Dendritic cell treated with granulocyte-macrophage colony-stimulating factor and Interleukin-4, amounts not matched to agents 40 ng/mL and 50 ng/mL, for 4 days (primary cell): ENCODE data around the gene SPATA32.
"Not testable (repeated sequence)": the region's sequence is repeated elsewhere in the genome, so short reads cannot be mapped to it uniquely, and the experiment has no call there.

Source experiments
- H3K27ac Mint-ChIP-seq: one replicate; pipeline ENCODE4 v1.8.0; 2022; ENCODE audit warnings: mild to moderate bottlenecking, mixed read lengths
- H3K27me3 Mint-ChIP-seq: one replicate; pipeline ENCODE4 v1.8.0; 2022; ENCODE audit warnings: mild to moderate bottlenecking, mixed read lengths
- H3K36me3 Mint-ChIP-seq: one replicate; pipeline ENCODE4 v1.8.0; 2022; ENCODE audit warnings: low read depth, mixed read lengths
- H3K4me1 Mint-ChIP-seq: one replicate; pipeline ENCODE4 v1.8.0; 2022; ENCODE audit warnings: low read depth, mixed read lengths
- H3K4me3 Mint-ChIP-seq: one replicate; pipeline ENCODE4 v1.8.0; 2022; ENCODE audit warnings: mild to moderate bottlenecking, moderate library complexity, mixed read lengths
- H3K9me3 Mint-ChIP-seq: one replicate; pipeline ENCODE4 v1.8.0; 2022; ENCODE audit warnings: mixed read lengths
- intact Hi-C: fragments of 100-400 bp; cut with micrococcal nuclease; formaldehyde crosslinking; loops from one replicate; pipeline ENCODE4 v1.15.0; 2022

Gene SPATA32

GRCh38 chr17:45261577-45262515 is at the start of gene SPATA32:
Gene SPATA32, minus strand, starts transcription at chr17:45262094. Its CDS starts 78 bp downstream, at chr17:45262016.
- Mint-ChIP-seq H3K4me3 (peak within 1 kb of the TSS; percentile 84), H3K36me3 (peaks cover 59% of the 10 kb centered on the region), H3K27me3 (peaks cover 9% of the 10 kb centered on the region), H3K27ac (peak within 1 kb of the TSS; percentile 71), H3K9me3 (no peaks in the 10 kb centered on the region), H3K4me1 (peaks cover 45% of the 10 kb centered on the region)
- intact Hi-C loops = no loop called here

- intact Hi-C loops = no loop called here
- H3K27ac Mint-ChIP-seq = peak overlapping the region; percentile 96
- peak overlapping the region; percentile 71 for H3K4me3 Mint-ChIP-seq
- H3K36me3 Mint-ChIP-seq = peaks cover 90% of the 10 kb centered on the region
- H3K27me3 Mint-ChIP-seq = no peaks in the 10 kb centered on the region
- peaks cover 86% of the 10 kb centered on the region for H3K4me1 Mint-ChIP-seq
- no peaks in the 10 kb centered on the region for H3K9me3 Mint-ChIP-seq
Measured at GRCh38 chr17:45311401-45311759, 49.5 kb upstream of the SPATA32 start.

- peaks cover 82% of the 10 kb centered on the region for H3K36me3 Mint-ChIP-seq
- H3K4me3 Mint-ChIP-seq = peak overlapping the region; percentile 71
- no peaks in the 10 kb centered on the region for H3K9me3 Mint-ChIP-seq
- intact Hi-C loops = no loop called here
- H3K4me1 Mint-ChIP-seq = peaks cover 91% of the 10 kb centered on the region
- H3K27me3 Mint-ChIP-seq = no peaks in the 10 kb centered on the region
- H3K27ac Mint-ChIP-seq = peak overlapping the region; percentile 96
Measured at GRCh38 chr17:45310380-45311324, 48.8 kb upstream of the SPATA32 start.

GRCh38 chr17:45309400-45309799 is 47.5 kb upstream of the SPATA32 start:
- Mint-ChIP-seq H3K27ac (peak overlapping the region; percentile 96), H3K36me3 (peaks cover 77% of the 10 kb centered on the region), H3K27me3 (no peaks in the 10 kb centered on the region), H3K4me3 (no peak overlapping the region), H3K4me1 (peaks cover 88% of the 10 kb centered on the region), H3K9me3 (no peaks in the 10 kb centered on the region)
- intact Hi-C loops = no loop called here

GRCh38 chr17:45308840-45309239 is 46.9 kb upstream of the SPATA32 start:
- Mint-ChIP-seq H3K36me3 (peaks cover 76% of the 10 kb centered on the region), H3K9me3 (no peaks in the 10 kb centered on the region), H3K4me1 (peaks cover 88% of the 10 kb centered on the region), H3K27ac (peak overlapping the region; percentile 96), H3K27me3 (no peaks in the 10 kb centered on the region), H3K4me3 (no peak overlapping the region)
- intact Hi-C loops = no loop called here

- peaks cover 73% of the 10 kb centered on the region for H3K36me3 Mint-ChIP-seq
- H3K4me1 Mint-ChIP-seq = peaks cover 84% of the 10 kb centered on the region
- H3K9me3 Mint-ChIP-seq = no peaks in the 10 kb centered on the region
- intact Hi-C loops = no loop called here
- H3K27me3 Mint-ChIP-seq = no peaks in the 10 kb centered on the region
- H3K4me3 Mint-ChIP-seq = peak overlapping the region; percentile 53
- H3K27ac Mint-ChIP-seq = peak overlapping the region; percentile 96
Measured at GRCh38 chr17:45308016-45308365, 46.1 kb upstream of the SPATA32 start.

- Mint-ChIP-seq H3K27ac (peak overlapping the region; percentile 96), H3K36me3 (peaks cover 73% of the 10 kb centered on the region), H3K27me3 (no peaks in the 10 kb centered on the region), H3K4me3 (peak overlapping the region; percentile 53), H3K4me1 (peaks cover 84% of the 10 kb centered on the region), H3K9me3 (no peaks in the 10 kb centered on the region)
- intact Hi-C loops = loop anchor here (2.0 kb wide), 1 partner anchor 15 kb away; no protein-coding TSS in a partner anchor
Measured at GRCh38 chr17:45307290-45308015, 45.6 kb upstream of the SPATA32 start.

GRCh38 chr17:45306623-45307022 is 44.7 kb upstream of the SPATA32 start:
- Mint-ChIP-seq H3K27me3 (no peaks in the 10 kb centered on the region), H3K4me1 (peaks cover 83% of the 10 kb centered on the region), H3K9me3 (no peaks in the 10 kb centered on the region), H3K4me3 (peak overlapping the region; percentile 23), H3K27ac (peak overlapping the region; percentile 96), H3K36me3 (peaks cover 67% of the 10 kb centered on the region)
- intact Hi-C loops = loop anchor here (2.0 kb wide), 1 partner anchor 14 kb away; no protein-coding TSS in a partner anchor

- Mint-ChIP-seq H3K27ac (peak overlapping the region; percentile 96), H3K36me3 (peaks cover 66% of the 10 kb centered on the region), H3K9me3 (no peaks in the 10 kb centered on the region), H3K27me3 (no peaks in the 10 kb centered on the region), H3K4me1 (peaks cover 83% of the 10 kb centered on the region), H3K4me3 (peak overlapping the region; percentile 23)
- intact Hi-C loops = loop anchor here (2.0 kb wide), 1 partner anchor 13 kb away; no protein-coding TSS in a partner anchor
Measured at GRCh38 chr17:45306094-45306493, 44.2 kb upstream of the SPATA32 start.

GRCh38 chr17:45305530-45306087 is 43.7 kb upstream of the SPATA32 start:
- Mint-ChIP-seq H3K4me3 (peak overlapping the region; percentile 23), H3K27ac (peak overlapping the region; percentile 96), H3K27me3 (no peaks in the 10 kb centered on the region), H3K36me3 (peaks cover 65% of the 10 kb centered on the region), H3K9me3 (no peaks in the 10 kb centered on the region), H3K4me1 (peaks cover 83% of the 10 kb centered on the region)
- intact Hi-C loops = loop anchor here (2.0 kb wide), 1 partner anchor 13 kb away; no protein-coding TSS in a partner anchor

- Mint-ChIP-seq H3K4me3 (peak overlapping the region; percentile 49), H3K36me3 (peaks cover 57% of the 10 kb centered on the region), H3K4me1 (peaks cover 84% of the 10 kb centered on the region), H3K27me3 (no peaks in the 10 kb centered on the region), H3K27ac (peak overlapping the region; percentile 89), H3K9me3 (no peaks in the 10 kb centered on the region)
- intact Hi-C loops = no loop called here
Measured at GRCh38 chr17:45302649-45303173, 40.8 kb upstream of the SPATA32 start.

GRCh38 chr17:45302220-45302619 is 40.3 kb upstream of the SPATA32 start:
- H3K4me3 Mint-ChIP-seq = peak overlapping the region; percentile 6
- H3K27me3 Mint-ChIP-seq, intact Hi-C loops, H3K9me3 Mint-ChIP-seq: not testable (repeated sequence)
- H3K36me3 Mint-ChIP-seq = peaks cover 57% of the 10 kb centered on the region
- peak overlapping the region; percentile 89 for H3K27ac Mint-ChIP-seq
- peaks cover 81% of the 10 kb centered on the region for H3K4me1 Mint-ChIP-seq

- H3K27me3 Mint-ChIP-seq = no peaks in the 10 kb centered on the region
- intact Hi-C loops = no loop called here
- peak overlapping the region; percentile 89 for H3K27ac Mint-ChIP-seq
- H3K9me3 Mint-ChIP-seq = no peaks in the 10 kb centered on the region
- H3K36me3 Mint-ChIP-seq = peaks cover 61% of the 10 kb centered on the region
- no peak overlapping the region for H3K4me3 Mint-ChIP-seq
- peaks cover 83% of the 10 kb centered on the region for H3K4me1 Mint-ChIP-seq
Measured at GRCh38 chr17:45301674-45302073, 39.8 kb upstream of the SPATA32 start.
